CD14-positive monocyte (primary cell): ENCODE data around the gene ZGLP1. TPM values are rescaled to one million over a fixed set of nuclear protein-coding genes. Genes with fewer than 3 reads are reported as not detected.

ENCODE experiments used
- DNase-seq, 3 donors: peaks; one replicate each; pipeline ENCODE4 v3.0.0-alpha.2; 2011 to 2022
- H2AFZ ChIP-seq: 2 replicates; pipeline ENCODE4 v1.6.0; 2012; ENCODE audit warnings: mild to moderate bottlenecking, low read depth, low read length, inconsistent platforms; ENCODE audit not compliant: insufficient read depth, poor library complexity, severe bottlenecking
- H3K27ac ChIP-seq, 2 donors: 1 replicate in 1 of 2; 2 replicates in 1 of 2; pipeline ENCODE4 v1.5.1; 2012 to 2013; ENCODE audit warnings: low read length in 2 of 2, control low read depth in 1 of 2, inconsistent platforms in 1 of 2, low read depth in 1 of 2, mild to moderate bottlenecking in 1 of 2
- H3K27me3 ChIP-seq, 2 donors: one replicate each; pipeline versions ENCODE4 v1.6.0 to v1.6.1; 2011 to 2013; ENCODE audit warnings: low read length in 2 of 2; ENCODE audit not compliant: control insufficient read depth in 2 of 2, insufficient read depth in 2 of 2
- H3K36me3 ChIP-seq, 2 donors: replicated peaks in 1 of 2; 1 replicate in 1 of 2; 2 replicates in 1 of 2; pipeline versions ENCODE4 v1.5.1 to v1.6.1; 2012 to 2013; ENCODE audit warnings: low read length in 2 of 2, control low read depth in 1 of 2, inconsistent platforms in 1 of 2, mild to moderate bottlenecking in 1 of 2; ENCODE audit not compliant: insufficient read depth in 2 of 2, control insufficient read depth in 1 of 2
- H3K4me1 ChIP-seq, 2 donors: 1 replicate in 1 of 2; 2 replicates in 1 of 2; pipeline versions ENCODE4 v1.5.1 to v1.6.1; 2012 to 2013; ENCODE audit warnings: low read length in 2 of 2, control low read depth in 1 of 2, inconsistent platforms in 1 of 2, mild to moderate bottlenecking in 1 of 2, moderate library complexity in 1 of 2; ENCODE audit not compliant: insufficient read depth in 2 of 2, control insufficient read depth in 1 of 2
- H3K4me2 ChIP-seq: replicated peaks from 2 replicates; pipeline ENCODE3; 2012; ENCODE audit warnings: low read length, moderate library complexity, mild to moderate bottlenecking; ENCODE audit not compliant: poor library complexity, severe bottlenecking; ENCODE audit errors: extremely low read depth
- H3K4me3 ChIP-seq, 3 experiments: fragments of 200-600 bp in 1 of 3; sonication (generic) in 1 of 3; replicated peaks in 1 of 3; 1 replicate in 2 of 3; 2 replicates in 1 of 3; pipeline ENCODE4 v1.5.1; 2011 to 2013; ENCODE audit warnings: low read length in 3 of 3, mild to moderate bottlenecking in 3 of 3, control low read depth in 2 of 3, low read depth in 2 of 3, inconsistent platforms in 1 of 3, moderate library complexity in 1 of 3
- H3K79me2 ChIP-seq: 2 replicates; pipeline ENCODE4 v1.6.0; 2012; ENCODE audit warnings: mild to moderate bottlenecking, control low read depth, inconsistent platforms, low read length, moderate library complexity; ENCODE audit not compliant: insufficient read depth
- H3K9ac ChIP-seq: 2 replicates; pipeline ENCODE4 v1.6.0; 2017; ENCODE audit warnings: low read length, mild to moderate bottlenecking; ENCODE audit not compliant: insufficient read depth, poor library complexity, severe bottlenecking
- H3K9me3 ChIP-seq, 2 donors: replicated peaks in 1 of 2; 1 replicate in 1 of 2; 2 replicates in 1 of 2; pipeline versions ENCODE4 v1.5.1 to v1.6.1; 2012 to 2013; ENCODE audit warnings: low read length in 2 of 2, control low read depth in 1 of 2; ENCODE audit not compliant: control insufficient read depth in 1 of 2, insufficient read depth in 1 of 2
- H4K20me1 ChIP-seq: 2 replicates; pipeline ENCODE4 v1.6.0; 2012; ENCODE audit warnings: mild to moderate bottlenecking, low read length, control low read depth, moderate library complexity; ENCODE audit not compliant: insufficient read depth
- H3K27ac Mint-ChIP-seq, 7 donors: one replicate each; pipeline ENCODE4 v1.8.0; 2020; ENCODE audit warnings: mild to moderate bottlenecking in 7 of 7, mixed read lengths in 7 of 7, moderate library complexity in 6 of 7, inconsistent platforms in 2 of 7
- H3K27me3 Mint-ChIP-seq, 3 donors: one replicate each; pipeline ENCODE4 v1.8.0; 2021 to 2022; ENCODE audit warnings: low read depth in 3 of 3, mild to moderate bottlenecking in 3 of 3, mixed read lengths in 3 of 3, moderate library complexity in 3 of 3, inconsistent platforms in 1 of 3
- H3K36me3 Mint-ChIP-seq, 2 donors: one replicate each; pipeline ENCODE4 v1.8.0; 2020; ENCODE audit warnings: mixed read lengths in 2 of 2, inconsistent platforms in 1 of 2, mild to moderate bottlenecking in 1 of 2
- H3K4me1 Mint-ChIP-seq: one replicate; pipeline ENCODE4 v1.8.0; 2020; ENCODE audit warnings: mild to moderate bottlenecking, mixed read lengths
- H3K4me3 Mint-ChIP-seq, 2 donors: one replicate each; pipeline ENCODE4 v1.8.0; 2020; ENCODE audit warnings: mild to moderate bottlenecking in 2 of 2, mixed read lengths in 2 of 2, moderate library complexity in 1 of 2
- H3K9me3 Mint-ChIP-seq, 7 donors: one replicate each; pipeline ENCODE4 v1.8.0; 2020 to 2022; ENCODE audit warnings: mixed read lengths in 7 of 7, mild to moderate bottlenecking in 6 of 7, moderate library complexity in 6 of 7, inconsistent platforms in 2 of 7
- WGBS: methylation state at CpG from one replicate; pipeline ENCODE4 v1.1.5; 2013; ENCODE audit warnings: missing lambda C conversion rate; ENCODE audit not compliant: insufficient coverage; 5-methylcytosine and 5-hydroxymethylcytosine counted together
- intact Hi-C, 2 donors: fragments of 100-400 bp; cut with micrococcal nuclease; formaldehyde crosslinking; loops; one replicate each; pipeline versions ENCODE4 v1.15.0 to v1.15.1; 2023
- polyA plus RNA-seq, 3 donors: library from polyadenylated mRNA; depleted of rRNA in 1 of 3; unstranded in 2 of 3; stranded (reverse) in 1 of 3; fragments of 300-500 nt in 2 of 3; fragments of >200 nt in 1 of 3; fragmentation: Illumina TruSeq in 2 of 3; gene quantifications; 1 replicate in 2 of 3; 2 replicates in 1 of 3; pipeline ENCODE4 v1.2.3, GENCODE V29; 2012 to 2021
- TF ChIP-seq, protein P1 (sequence below): fragments of 200-600 bp; IDR thresholded peaks from one replicate; pipeline ENCODE4 v1.8.0; 2022; ENCODE audit warnings: antibody characterized with exemption, mild to moderate bottlenecking

The ZGLP1 gene
- polyA plus RNA-seq, 3 donors: 3.5 to 11.7 (median 9.4) TPM

GRCh38 chr19:10315335-10316214, 6.0 kb upstream of the ZGLP1 start, which contains the start of gene FDX2:
Gene FDX2 (minus strand): TSS chr19:10316015. CDS start chr19:10315996, 19 bp downstream.
- TF ChIP-seq, protein P1, sequence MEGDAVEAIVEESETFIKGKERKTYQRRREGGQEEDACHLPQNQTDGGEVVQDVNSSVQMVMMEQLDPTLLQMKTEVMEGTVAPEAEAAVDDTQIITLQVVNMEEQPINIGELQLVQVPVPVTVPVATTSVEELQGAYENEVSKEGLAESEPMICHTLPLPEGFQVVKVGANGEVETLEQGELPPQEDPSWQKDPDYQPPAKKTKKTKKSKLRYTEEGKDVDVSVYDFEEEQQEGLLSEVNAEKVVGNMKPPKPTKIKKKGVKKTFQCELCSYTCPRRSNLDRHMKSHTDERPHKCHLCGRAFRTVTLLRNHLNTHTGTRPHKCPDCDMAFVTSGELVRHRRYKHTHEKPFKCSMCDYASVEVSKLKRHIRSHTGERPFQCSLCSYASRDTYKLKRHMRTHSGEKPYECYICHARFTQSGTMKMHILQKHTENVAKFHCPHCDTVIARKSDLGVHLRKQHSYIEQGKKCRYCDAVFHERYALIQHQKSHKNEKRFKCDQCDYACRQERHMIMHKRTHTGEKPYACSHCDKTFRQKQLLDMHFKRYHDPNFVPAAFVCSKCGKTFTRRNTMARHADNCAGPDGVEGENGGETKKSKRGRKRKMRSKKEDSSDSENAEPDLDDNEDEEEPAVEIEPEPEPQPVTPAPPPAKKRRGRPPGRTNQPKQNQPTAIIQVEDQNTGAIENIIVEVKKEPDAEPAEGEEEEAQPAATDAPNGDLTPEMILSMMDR: no peak
- peaks cover 7 to 15% of the 10 kb centered on the region in 2 donors for H3K4me1 ChIP-seq
- peak; percentile 66 to 80 (median 67) for DNase-seq
- Mint-ChIP-seq H3K27ac (peak within 1 kb of the TSS in 6 of 7 donors; percentile 51 to 87 (median 79)), H3K36me3 (peaks cover 24 to 44% of the 10 kb centered on the region in 2 donors), H3K4me1 (peaks cover 11% of the 10 kb centered on the region), H3K9me3 (peaks cover 0 to 1% (median 0%) of the 10 kb centered on the region in 7 donors), H3K27me3 (peaks cover 2 to 5% (median 5%) of the 10 kb centered on the region in 3 donors), H3K4me3 (peak within 1 kb of the TSS; percentile 83 to 93)
- peak within 1 kb of the TSS; percentile 53 to 80 (median 66) for H3K4me3 ChIP-seq
- peak within 1 kb of the TSS; percentile 87 for H3K4me2 ChIP-seq
- H2AFZ ChIP-seq: peak within 1 kb of the TSS; percentile 89
- H3K79me2 ChIP-seq: no peaks in the 10 kb centered on the region
- H3K27ac ChIP-seq: peak within 1 kb of the TSS in 1 of 2 donors; percentile 0
- H3K9ac ChIP-seq: peak within 1 kb of the TSS; percentile 51
- intact Hi-C loops: no loop called here
- H4K20me1 ChIP-seq: peaks cover 7% of the 10 kb centered on the region
- H3K9me3 ChIP-seq: no peaks in the 10 kb centered on the region
- H3K27me3 ChIP-seq: no peaks in the 10 kb centered on the region
- H3K36me3 ChIP-seq: peaks cover 36 to 43% of the 10 kb centered on the region in 2 donors
- 2% methylated on average over 48 of the region's 55 CpGs for WGBS

DNA sequence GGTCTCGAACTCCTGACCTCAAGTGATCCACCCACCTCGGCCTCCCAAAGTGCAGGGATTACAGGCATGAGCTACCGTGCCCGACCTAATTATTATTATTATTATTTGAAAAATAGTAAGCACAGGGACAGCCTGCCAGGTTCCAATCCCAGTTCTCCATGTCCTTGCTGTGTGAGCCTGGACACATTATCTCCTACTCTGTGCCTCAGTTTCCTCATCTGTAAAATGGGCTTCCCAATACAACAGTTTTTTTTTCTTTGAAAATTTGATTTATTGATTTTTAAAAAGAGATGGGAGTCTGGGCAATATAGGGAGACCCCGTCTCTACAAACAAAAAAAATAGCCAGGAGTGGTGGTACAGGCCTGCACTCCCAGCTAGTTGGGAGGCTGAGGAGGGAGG, 3.3 kb downstream of the ZGLP1 start:
- Histone ChIP-seq H3K4me2 (no peak overlapping the region), H2AFZ (no peak overlapping the region), H3K4me1 (peaks cover 26 to 33% of the 10 kb centered on the region in 2 donors), H3K4me3 (no peak overlapping the region), H3K79me2 (no peaks in the 10 kb centered on the region), H3K9me3 (no peaks in the 10 kb centered on the region), H3K27ac (no peak overlapping the region), H3K27me3 (no peaks in the 10 kb centered on the region), H4K20me1 (no peaks in the 10 kb centered on the region), H3K36me3 (no peaks in the 10 kb centered on the region), H3K9ac (no peak overlapping the region)
- no CpG with 5 or more reads among the region's 5 CpGs for WGBS
- Mint-ChIP-seq H3K4me3 (no peak overlapping the region), H3K4me1 (peaks cover 29% of the 10 kb centered on the region), H3K9me3 (no peaks in the 10 kb centered on the region), H3K36me3 (peaks cover 2 to 8% of the 10 kb centered on the region in 2 donors), H3K27me3 (peaks cover 2 to 9% (median 3%) of the 10 kb centered on the region in 3 donors), H3K27ac (peak overlapping the region in 2 of 7 donors; percentile 7 to 40)
- intact Hi-C loops: no loop called here
- no peak for DNase-seq
- TF ChIP-seq, protein P1: no peak
